Right lobe of liver (tissue), 6 donors: ENCODE measurements around the gene SLC22A23. TPM values are rescaled to one million over a fixed set of nuclear protein-coding genes. Genes with fewer than 3 reads are reported as not detected.

ENCODE experiments used
- ATAC-seq, 4 donors: fragments of 200-7000 bp; cut with Tn5 transposase; one replicate each; pipeline ENCODE4 v1.9.1; 2020; ENCODE audit warnings: mild to moderate bottlenecking in 4 of 4, moderate library complexity in 4 of 4
- DNase-seq, 3 donors: peaks; one replicate each; pipeline ENCODE4 v3.0.0-alpha.2; 2020
- H3K27ac ChIP-seq, 3 donors: fragments of 200-600 bp; one replicate each; pipeline ENCODE4 v1.8.0; 2022
- H3K27me3 ChIP-seq, 2 donors: fragments of 200-600 bp; one replicate each; pipeline ENCODE4 v1.8.0; 2022
- H3K36me3 ChIP-seq, 4 donors: fragments of 200-600 bp; sonication (generic) in 1 of 4; one replicate each; pipeline versions ENCODE4 v1.5.1 to v1.8.0; 2017 to 2022; ENCODE audit warnings: control low read depth in 1 of 4
- H3K4me1 ChIP-seq, 4 donors: fragments of 200-600 bp; sonication (generic) in 1 of 4; one replicate each; pipeline versions ENCODE4 v1.5.1 to v1.8.0; 2017 to 2022; ENCODE audit warnings: control low read depth in 1 of 4
- H3K4me3 ChIP-seq, 3 donors: fragments of 200-600 bp; one replicate each; pipeline ENCODE4 v1.8.0; 2022
- H3K9me3 ChIP-seq, 4 donors: fragments of 200-600 bp; sonication (generic) in 1 of 4; one replicate each; pipeline versions ENCODE4 v1.5.1 to v1.8.0; 2017 to 2022; ENCODE audit warnings: control low read depth in 1 of 4
- CTCF ChIP-seq, 4 donors: fragments of 200-600 bp in 3 of 4; fragments of 450-650 bp in 1 of 4; IDR thresholded peaks; one replicate each; pipeline versions ENCODE4 v1.5.1 to v1.8.0; 2016 to 2022; ENCODE audit warnings: antibody characterized with exemption in 4 of 4, mild to moderate bottlenecking in 2 of 4
- POLR2A ChIP-seq: fragments of 450-650 bp; IDR thresholded peaks from one replicate; pipeline ENCODE4 v1.6.1; 2017; ENCODE audit warnings: antibody characterized with exemption, mild to moderate bottlenecking
- WGBS: methylation state at CpG from one replicate; pipeline ENCODE4 v1.1.6; 2018; ENCODE audit warnings: low coverage, low lambda C conversion rate; ENCODE audit not compliant: insufficient coverage; ENCODE audit errors: missing lambda C conversion rate; 5-methylcytosine and 5-hydroxymethylcytosine counted together
- intact Hi-C, 2 donors: fragments of 100-400 bp; cut with DNase I; formaldehyde crosslinking; loops; one replicate each; pipeline versions ENCODE4 v1.11.2 to v1.14.1; 2022
- total RNA-seq, 6 experiments: library from RNA; depleted of rRNA in 2 of 6; stranded (reverse); fragments of >200 nt in 2 of 6; fragmentation: NEBNext Ultra II Directional in 3 of 6; extraction: Animal tissue kit (Norgen Biotek cat#: 25700) in 3 of 6; gene quantifications; one replicate each; pipeline versions ENCODE4 v1.1.0 to v1.2.4, GENCODE V29; 2016 to 2023
- donor health status: DM: no; HTN: yes; CAD: no.
- donor health status: DM: no; HTN: no; CAD: no.
- donor health status: DM: no; HTN: no; CAD: no.
- donor health status: DM: no; HTN: yes; CAD: no.
- donor health status: DM: no; HTN: yes; CAD: no.

Gene SLC22A23
- total RNA-seq, 6 experiments from 2014 or later: 11.7 to 27.6 (median 16.3) TPM

- intact Hi-C loops: no loop called here
- H3K4me3 ChIP-seq: no peak overlapping the region
- H3K27me3 ChIP-seq: no peaks in the 10 kb centered on the region
- peak in 1 of 3 donors; percentile 79 for DNase-seq
- H3K4me1 ChIP-seq: peaks cover 3 to 49% (median 14%) of the 10 kb centered on the region in 4 donors
- TF ChIP-seq POLR2A (no peak), CTCF (IDR thresholded peaks at IDR 0.05) (no peak)
- 37% methylated on average over 5 of the region's 9 CpGs for WGBS
- H3K36me3 ChIP-seq: no peaks in the 10 kb centered on the region
- H3K9me3 ChIP-seq: no peaks in the 10 kb centered on the region
- ATAC-seq: peak in 1 of 4 donors; percentile 8
- H3K27ac ChIP-seq: peak overlapping the region in 2 of 3 donors; percentile 37 to 41
Measured at GRCh38 chr6:3352678-3353077, 104.2 kb downstream of the SLC22A23 start.

- ATAC-seq: no peak
- Histone ChIP-seq H3K36me3 (no peaks in the 10 kb centered on the region), H3K4me3 (no peak overlapping the region), H3K4me1 (peaks cover 3 to 42% (median 10%) of the 10 kb centered on the region in 4 donors), H3K9me3 (no peaks in the 10 kb centered on the region), H3K27me3 (no peaks in the 10 kb centered on the region), H3K27ac (peak overlapping the region in 2 of 3 donors; percentile 37 to 41)
- TF ChIP-seq POLR2A: no peak
- no peak for TF ChIP-seq CTCF (IDR thresholded peaks at IDR 0.05)
- 86% methylated on average over 7 of the region's 9 CpGs for WGBS
- no peak for DNase-seq
- intact Hi-C loops: no loop called here
Measured at GRCh38 chr6:3351829-3352524, 104.9 kb downstream of the SLC22A23 start.

- Histone ChIP-seq H3K27ac (no peak overlapping the region), H3K9me3 (no peaks in the 10 kb centered on the region), H3K4me3 (no peak overlapping the region), H3K4me1 (peaks cover 0 to 34% (median 7%) of the 10 kb centered on the region in 4 donors), H3K27me3 (no peaks in the 10 kb centered on the region), H3K36me3 (no peaks in the 10 kb centered on the region)
- WGBS: 54% methylated on average over 8 of the region's 15 CpGs
- ATAC-seq (no peak), DNase-seq (no peak)
- intact Hi-C loops: no loop called here
- TF ChIP-seq POLR2A (no peak), CTCF (IDR thresholded peaks at IDR 0.05) (no peak)
Measured at GRCh38 chr6:3351105-3351676, 105.7 kb downstream of the SLC22A23 start.

- no peak overlapping the region for H3K27ac ChIP-seq
- ATAC-seq: no peak
- 67% methylated on average over 6 of the region's 8 CpGs for WGBS
- H3K4me1 ChIP-seq: peaks cover 0 to 36% (median 5%) of the 10 kb centered on the region in 4 donors
- H3K4me3 ChIP-seq: no peak overlapping the region
- intact Hi-C loops: no loop called here
- no peak for DNase-seq
- H3K36me3 ChIP-seq: no peaks in the 10 kb centered on the region
- no peaks in the 10 kb centered on the region for H3K9me3 ChIP-seq
- TF ChIP-seq POLR2A: no peak
- no peak for TF ChIP-seq CTCF (IDR thresholded peaks at IDR 0.05)
- H3K27me3 ChIP-seq: no peaks in the 10 kb centered on the region
Measured at GRCh38 chr6:3350252-3350796, 106.5 kb downstream of the SLC22A23 start.
